Measurements from ENCODE around the gene TRAF3IP1.

DNA sequence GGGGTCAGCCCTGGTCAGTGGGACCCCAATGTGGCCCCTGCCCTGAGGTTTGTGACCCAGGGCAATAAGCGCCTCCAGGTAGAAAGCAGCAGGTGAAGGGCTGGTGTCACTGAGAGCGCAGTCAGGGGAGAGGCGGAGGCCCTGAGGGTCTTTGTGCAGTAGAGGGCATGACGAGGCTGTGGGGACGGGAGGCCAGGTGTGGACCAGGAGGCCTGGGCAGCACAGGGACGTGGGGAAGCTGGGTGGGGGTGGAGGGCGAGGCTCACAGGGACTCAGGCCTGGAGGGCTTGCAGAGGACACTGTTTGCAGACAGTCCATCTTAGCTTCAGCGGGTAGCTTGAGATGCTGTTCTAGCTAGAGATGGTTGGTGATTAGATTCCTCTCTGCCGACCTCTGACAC is 32.0 kb downstream of the TRAF3IP1 start:
- TF ChIP-seq, protein P1, sequence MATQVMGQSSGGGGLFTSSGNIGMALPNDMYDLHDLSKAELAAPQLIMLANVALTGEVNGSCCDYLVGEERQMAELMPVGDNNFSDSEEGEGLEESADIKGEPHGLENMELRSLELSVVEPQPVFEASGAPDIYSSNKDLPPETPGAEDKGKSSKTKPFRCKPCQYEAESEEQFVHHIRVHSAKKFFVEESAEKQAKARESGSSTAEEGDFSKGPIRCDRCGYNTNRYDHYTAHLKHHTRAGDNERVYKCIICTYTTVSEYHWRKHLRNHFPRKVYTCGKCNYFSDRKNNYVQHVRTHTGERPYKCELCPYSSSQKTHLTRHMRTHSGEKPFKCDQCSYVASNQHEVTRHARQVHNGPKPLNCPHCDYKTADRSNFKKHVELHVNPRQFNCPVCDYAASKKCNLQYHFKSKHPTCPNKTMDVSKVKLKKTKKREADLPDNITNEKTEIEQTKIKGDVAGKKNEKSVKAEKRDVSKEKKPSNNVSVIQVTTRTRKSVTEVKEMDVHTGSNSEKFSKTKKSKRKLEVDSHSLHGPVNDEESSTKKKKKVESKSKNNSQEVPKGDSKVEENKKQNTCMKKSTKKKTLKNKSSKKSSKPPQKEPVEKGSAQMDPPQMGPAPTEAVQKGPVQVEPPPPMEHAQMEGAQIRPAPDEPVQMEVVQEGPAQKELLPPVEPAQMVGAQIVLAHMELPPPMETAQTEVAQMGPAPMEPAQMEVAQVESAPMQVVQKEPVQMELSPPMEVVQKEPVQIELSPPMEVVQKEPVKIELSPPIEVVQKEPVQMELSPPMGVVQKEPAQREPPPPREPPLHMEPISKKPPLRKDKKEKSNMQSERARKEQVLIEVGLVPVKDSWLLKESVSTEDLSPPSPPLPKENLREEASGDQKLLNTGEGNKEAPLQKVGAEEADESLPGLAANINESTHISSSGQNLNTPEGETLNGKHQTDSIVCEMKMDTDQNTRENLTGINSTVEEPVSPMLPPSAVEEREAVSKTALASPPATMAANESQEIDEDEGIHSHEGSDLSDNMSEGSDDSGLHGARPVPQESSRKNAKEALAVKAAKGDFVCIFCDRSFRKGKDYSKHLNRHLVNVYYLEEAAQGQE (IDR thresholded peaks at IDR 0.05; ENCODE audit: insufficient read depth in 1 of 2, low read depth in 2 of 2, low read length in 2 of 2), result no peak
- TF ChIP-seq POLR2AphosphoS5 (IDR thresholded peaks at IDR 0.05; ENCODE audit: low read depth, low read length), result no peak
- TF ChIP-seq TAF1 (IDR thresholded peaks at IDR 0.05; ENCODE audit: borderline replicate concordance, insufficient read depth, low read length), result no peak

Measured in PFSK-1 (cell line).